Trophoblast cell (in vitro differentiated cells and primary cell): Measurements from ENCODE around the gene MYO3A.
A peak's percentile ranks its signal among the peaks of the same experiment; 100 is the strongest.

Source experiments
- DNase-seq, 2 donors: peaks; one replicate each; pipeline ENCODE4 v3.0.0-alpha.2; 2016
- H2AFZ ChIP-seq: 2 replicates; pipeline ENCODE4 v1.6.1; 2013; ENCODE audit warnings: low read length, moderate library complexity, mild to moderate bottlenecking; ENCODE audit not compliant: insufficient read depth, poor library complexity
- H2AK5ac ChIP-seq: 2 replicates; pipeline ENCODE4 v1.6.1; 2013; ENCODE audit warnings: mild to moderate bottlenecking, low read length
- H2BK120ac ChIP-seq: 2 replicates; pipeline ENCODE4 v1.6.1; 2013; ENCODE audit warnings: low read length, mild to moderate bottlenecking, moderate library complexity; ENCODE audit not compliant: insufficient read depth, poor library complexity
- H2BK12ac ChIP-seq: 2 replicates; pipeline ENCODE4 v1.6.1; 2013; ENCODE audit warnings: mild to moderate bottlenecking, low read length, moderate library complexity
- H2BK5ac ChIP-seq: 2 replicates; pipeline ENCODE4 v1.6.1; 2013; ENCODE audit warnings: low read length, low read depth, moderate library complexity, mild to moderate bottlenecking; ENCODE audit not compliant: poor library complexity
- H3K14ac ChIP-seq: 2 replicates; pipeline ENCODE4 v1.6.1; 2013; ENCODE audit warnings: mild to moderate bottlenecking, low read length
- H3K18ac ChIP-seq: 2 replicates; pipeline ENCODE4 v1.6.1; 2013; ENCODE audit warnings: mild to moderate bottlenecking, low read length
- H3K23ac ChIP-seq: 2 replicates; pipeline ENCODE4 v1.6.1; 2013; ENCODE audit warnings: low read length
- H3K27ac ChIP-seq: 2 replicates; pipeline ENCODE4 v1.5.1; 2013; ENCODE audit warnings: low read depth, mild to moderate bottlenecking, inconsistent platforms, low read length, moderate library complexity
- H3K27me3 ChIP-seq: 2 replicates; pipeline ENCODE4 v1.6.1; 2013; ENCODE audit warnings: inconsistent platforms, mild to moderate bottlenecking, low read length, moderate library complexity; ENCODE audit not compliant: insufficient read depth
- H3K36me3 ChIP-seq, 2 experiments: 1 replicate in 1 of 2; 2 replicates in 1 of 2; pipeline ENCODE4 v1.6.1; 2013; ENCODE audit warnings: low read length in 2 of 2, mild to moderate bottlenecking in 2 of 2, moderate library complexity in 1 of 2; ENCODE audit not compliant: insufficient read depth in 2 of 2, control insufficient read depth in 1 of 2
- H3K4ac ChIP-seq: 2 replicates; pipeline ENCODE4 v1.6.1; 2013; ENCODE audit warnings: low read depth, mild to moderate bottlenecking, low read length, moderate library complexity
- H3K4me1 ChIP-seq, 2 experiments: 1 replicate in 1 of 2; 2 replicates in 1 of 2; pipeline ENCODE4 v1.6.1; 2013; ENCODE audit warnings: low read length in 2 of 2, mild to moderate bottlenecking in 2 of 2, moderate library complexity in 1 of 2; ENCODE audit not compliant: insufficient read depth in 2 of 2, control insufficient read depth in 1 of 2
- H3K4me2 ChIP-seq: 2 replicates; pipeline ENCODE4 v1.6.1; 2013; ENCODE audit warnings: inconsistent platforms, mild to moderate bottlenecking, low read length, moderate library complexity
- H3K4me3 ChIP-seq: 2 replicates; pipeline ENCODE4 v1.5.1; 2013; ENCODE audit warnings: mild to moderate bottlenecking, low read depth, low read length, inconsistent platforms
- H3K79me1 ChIP-seq: one replicate; pipeline ENCODE4 v1.6.1; 2013; ENCODE audit warnings: low read length
- H3K79me2 ChIP-seq: 2 replicates; pipeline ENCODE4 v1.6.1; 2013; ENCODE audit warnings: low read length, mild to moderate bottlenecking; ENCODE audit not compliant: control insufficient read depth, insufficient read depth, poor library complexity
- H3K9ac ChIP-seq: 2 replicates; pipeline ENCODE4 v1.6.1; 2013; ENCODE audit warnings: mild to moderate bottlenecking, low read length
- H3K9me3 ChIP-seq: 2 replicates; pipeline ENCODE4 v1.6.1; 2013; ENCODE audit warnings: low read depth, mild to moderate bottlenecking, control low read depth, inconsistent platforms, low read length; ENCODE audit not compliant: insufficient read depth
- H4K12ac ChIP-seq: 2 replicates; pipeline ENCODE4 v1.6.1; 2013; ENCODE audit warnings: low read depth, mild to moderate bottlenecking, low read length, moderate library complexity
- H4K8ac ChIP-seq: 2 replicates; pipeline ENCODE4 v1.6.1; 2013; ENCODE audit warnings: low read depth, mild to moderate bottlenecking, low read length, moderate library complexity
- H4K91ac ChIP-seq: one replicate; pipeline ENCODE4 v1.6.1; 2013; ENCODE audit warnings: low read depth, mild to moderate bottlenecking, low read length, moderate library complexity
- WGBS: extraction: QIAGEN DNeasy Blood & Tissue Kit; methylation state at CpG from one replicate; pipeline ENCODE4 v1.1.7; 2013; ENCODE audit warnings: missing lambda C conversion rate; ENCODE audit not compliant: insufficient read length, insufficient coverage; ENCODE audit errors: extremely low coverage; 5-methylcytosine and 5-hydroxymethylcytosine counted together

MYO3A gene

DNA sequence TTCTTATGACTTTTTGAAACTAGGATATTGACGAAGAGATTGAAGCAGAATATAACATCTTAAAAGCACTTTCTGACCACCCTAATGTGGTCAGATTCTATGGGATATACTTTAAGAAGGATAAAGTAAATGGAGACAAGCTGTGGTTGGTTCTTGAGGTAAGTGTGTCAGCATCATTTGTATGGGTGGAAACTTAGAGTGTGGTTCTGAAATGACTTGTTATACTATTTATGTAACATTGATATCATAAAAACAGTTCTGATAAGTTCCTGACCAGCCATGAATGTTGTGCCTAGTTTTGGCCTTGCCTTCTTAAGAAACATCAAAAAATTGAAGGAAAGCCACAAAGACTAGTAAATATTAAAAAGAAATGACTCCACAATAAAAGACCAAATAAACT is 20.8 kb downstream of the MYO3A start:
- Histone ChIP-seq H3K36me3 (no peaks in the 10 kb centered on the region), H2AFZ (no peak overlapping the region), H3K4me3 (no peak overlapping the region), H3K18ac (no peak overlapping the region), H3K9me3 (no peaks in the 10 kb centered on the region), H3K4me2 (no peak overlapping the region), H3K9ac (no peak overlapping the region), H4K91ac (no peak overlapping the region), H3K14ac (no peak overlapping the region), H2BK5ac (no peak overlapping the region), H3K79me1 (no peaks in the 10 kb centered on the region), H3K4ac (no peak overlapping the region), H3K4me1 (no peaks in the 10 kb centered on the region), H2BK12ac (no peak overlapping the region), H2AK5ac (no peak overlapping the region), H4K8ac (no peak overlapping the region), H3K27me3 (no peaks in the 10 kb centered on the region), H3K79me2 (no peaks in the 10 kb centered on the region), H4K12ac (no peak overlapping the region), H3K27ac (no peak overlapping the region), H2BK120ac (no peak overlapping the region), H3K23ac (no peak overlapping the region)
- no peak for DNase-seq
- no CpG with 5 or more reads among the region's 1 CpG for WGBS

DNA sequence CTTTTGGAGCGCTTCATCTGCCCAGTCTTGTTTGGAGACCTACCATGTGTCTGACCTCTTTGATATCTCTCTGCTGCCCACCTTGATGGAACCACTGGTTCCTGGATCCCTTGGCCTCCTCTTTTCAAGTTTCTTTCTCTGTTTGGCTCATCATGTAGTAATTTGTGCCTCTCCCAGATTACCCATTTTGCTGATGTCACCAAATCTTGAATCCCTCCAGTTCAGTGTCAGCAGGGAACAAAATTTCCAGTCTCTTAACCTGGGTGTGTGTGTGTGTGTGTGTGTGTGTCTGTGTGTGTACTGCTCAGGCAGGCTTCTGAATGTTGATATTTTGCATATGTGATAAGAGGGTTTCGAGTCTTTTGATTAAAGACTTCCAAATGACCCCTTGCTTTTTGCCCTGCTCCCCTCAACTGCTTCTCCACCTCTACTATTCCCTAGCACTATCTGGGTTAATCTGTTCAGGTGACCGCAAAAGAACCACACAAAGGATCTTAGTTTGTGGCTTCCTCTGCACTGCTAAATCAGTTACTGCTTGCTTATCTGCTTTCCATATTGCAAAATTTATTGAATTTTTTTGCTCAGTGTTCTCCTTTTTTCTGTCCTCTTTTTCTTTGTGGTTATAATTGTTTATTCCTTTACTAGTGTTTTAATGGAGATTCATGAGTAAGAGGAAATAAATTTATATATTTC is 25.7 kb downstream of the MYO3A start:
- H3K36me3 ChIP-seq: no peaks in the 10 kb centered on the region
- no peak overlapping the region for H2BK12ac ChIP-seq
- no peak overlapping the region for H2AFZ ChIP-seq
- no peaks in the 10 kb centered on the region for H3K9me3 ChIP-seq
- DNase-seq: no peak
- H3K18ac ChIP-seq: no peak overlapping the region
- H2AK5ac ChIP-seq: no peak overlapping the region
- no peaks in the 10 kb centered on the region for H3K79me1 ChIP-seq
- H4K12ac ChIP-seq: no peak overlapping the region
- H2BK5ac ChIP-seq: no peak overlapping the region
- H3K4me3 ChIP-seq: no peak overlapping the region
- no CpG with 5 or more reads among the region's 3 CpGs for WGBS
- H3K9ac ChIP-seq: no peak overlapping the region
- H3K79me2 ChIP-seq: no peaks in the 10 kb centered on the region
- H2BK120ac ChIP-seq: no peak overlapping the region
- H3K4ac ChIP-seq: no peak overlapping the region
- no peak overlapping the region for H3K27ac ChIP-seq
- H3K14ac ChIP-seq: no peak overlapping the region
- no peak overlapping the region for H4K8ac ChIP-seq
- H3K27me3 ChIP-seq: no peaks in the 10 kb centered on the region
- no peak overlapping the region for H4K91ac ChIP-seq
- no peaks in the 10 kb centered on the region for H3K4me1 ChIP-seq
- peak overlapping the region; percentile 7 for H3K23ac ChIP-seq
- no peak overlapping the region for H3K4me2 ChIP-seq

DNA sequence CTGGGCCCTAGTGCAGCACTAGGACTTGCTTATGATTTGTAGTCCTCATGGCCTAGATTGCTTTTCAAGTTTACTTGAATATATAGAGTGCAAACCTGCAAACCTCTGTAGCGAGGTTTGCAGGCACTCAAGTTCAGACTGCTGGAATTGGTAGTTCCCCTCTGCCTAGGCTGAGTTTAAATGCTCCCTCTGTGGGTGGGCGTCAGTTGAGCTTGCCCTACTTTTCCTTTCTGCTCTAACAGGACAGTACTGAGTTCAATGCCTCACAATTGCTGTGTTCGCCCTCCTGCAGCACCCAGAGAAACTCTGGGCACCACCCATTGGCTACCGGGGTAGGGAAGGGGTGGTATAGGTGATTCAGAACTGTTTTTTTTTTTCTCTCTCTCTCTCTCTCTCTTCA is 31.6 kb downstream of the MYO3A start:
- Histone ChIP-seq H3K36me3 (peaks cover 0 to 3% of the 10 kb centered on the region in 2 experiments), H3K9me3 (no peaks in the 10 kb centered on the region), H2AFZ (no peak overlapping the region), H3K9ac (no peak overlapping the region), H2BK12ac (no peak overlapping the region), H3K23ac (no peak overlapping the region), H3K4ac (no peak overlapping the region), H3K14ac (no peak overlapping the region), H4K8ac (no peak overlapping the region), H3K4me1 (no peaks in the 10 kb centered on the region), H3K4me3 (no peak overlapping the region), H3K79me1 (no peaks in the 10 kb centered on the region), H3K4me2 (no peak overlapping the region), H2BK120ac (no peak overlapping the region), H2AK5ac (no peak overlapping the region), H4K12ac (peak overlapping the region; percentile 62), H2BK5ac (no peak overlapping the region), H3K79me2 (no peaks in the 10 kb centered on the region), H3K27ac (no peak overlapping the region), H3K18ac (no peak overlapping the region), H3K27me3 (no peaks in the 10 kb centered on the region), H4K91ac (no peak overlapping the region)
- WGBS: no CpG with 5 or more reads among the region's 4 CpGs
- no peak for DNase-seq

DNA sequence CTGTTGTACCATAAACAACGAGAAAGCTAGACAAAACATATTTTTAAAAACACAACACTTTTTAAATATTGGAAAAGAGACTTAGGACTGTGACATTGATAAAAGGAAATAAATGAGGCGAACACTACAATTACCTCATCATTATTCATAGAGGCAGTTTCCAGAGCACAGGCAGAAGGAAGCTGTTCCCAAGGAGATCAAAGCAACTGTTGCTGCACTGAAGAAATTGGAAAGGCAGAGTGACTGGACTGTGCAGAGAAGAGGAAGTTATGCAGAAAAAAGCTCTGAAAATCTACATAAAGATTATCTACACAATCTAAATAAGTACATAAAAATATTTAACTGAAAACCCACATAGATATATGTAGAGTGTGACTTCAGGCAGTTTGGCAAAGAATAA is 32.8 kb downstream of the MYO3A start:
- Histone ChIP-seq H4K12ac (no peak overlapping the region), H3K9ac (no peak overlapping the region), H3K36me3 (peaks cover 0 to 3% of the 10 kb centered on the region in 2 experiments), H3K4me3 (no peak overlapping the region), H2BK5ac (no peak overlapping the region), H2AFZ (no peak overlapping the region), H4K91ac (no peak overlapping the region), H3K4me2 (no peak overlapping the region), H3K79me1 (no peaks in the 10 kb centered on the region), H2BK12ac (no peak overlapping the region), H3K27me3 (no peaks in the 10 kb centered on the region), H3K23ac (no peak overlapping the region), H4K8ac (no peak overlapping the region), H3K9me3 (no peaks in the 10 kb centered on the region), H3K79me2 (no peaks in the 10 kb centered on the region), H3K4ac (no peak overlapping the region), H2AK5ac (no peak overlapping the region), H3K14ac (no peak overlapping the region), H3K27ac (no peak overlapping the region), H2BK120ac (no peak overlapping the region), H3K4me1 (no peaks in the 10 kb centered on the region), H3K18ac (no peak overlapping the region)
- DNase-seq: no peak
- WGBS: no CpG with 5 or more reads among the region's 2 CpGs
